NB4 (cell line): Measurements from ENCODE around the gene SLC17A5.

Experiments used
- CTCF ChIP-seq: IDR thresholded peaks from one replicate; pipeline ENCODE4 v1.5.1; 2012; ENCODE audit warnings: low read depth, low read length
- MAX ChIP-seq: IDR thresholded peaks from 2 replicates; pipeline ENCODE4 v1.6.1; 2011; ENCODE audit warnings: low read depth, low read length

- TF ChIP-seq CTCF, result no peak
- no peak for TF ChIP-seq MAX
These were observed 92.9 kb downstream of the SLC17A5 start for GRCh38 chr6:73560853-73561407.
